HTERT RPE-1 (cell line): Measurements from ENCODE around the gene DENR.
"Not testable (repeated sequence)": the region's sequence is repeated elsewhere in the genome, so short reads cannot be mapped to it uniquely, and the experiment has no call there.

Source experiments
- in situ Hi-C: fragments of 300-500 bp; cut with MboI; formaldehyde crosslinking; loops from 4 replicates; pipeline ENCODE4 v1.14.3; 2020; ENCODE audit warnings: low sequenced_read_pairs

Gene DENR

DNA sequence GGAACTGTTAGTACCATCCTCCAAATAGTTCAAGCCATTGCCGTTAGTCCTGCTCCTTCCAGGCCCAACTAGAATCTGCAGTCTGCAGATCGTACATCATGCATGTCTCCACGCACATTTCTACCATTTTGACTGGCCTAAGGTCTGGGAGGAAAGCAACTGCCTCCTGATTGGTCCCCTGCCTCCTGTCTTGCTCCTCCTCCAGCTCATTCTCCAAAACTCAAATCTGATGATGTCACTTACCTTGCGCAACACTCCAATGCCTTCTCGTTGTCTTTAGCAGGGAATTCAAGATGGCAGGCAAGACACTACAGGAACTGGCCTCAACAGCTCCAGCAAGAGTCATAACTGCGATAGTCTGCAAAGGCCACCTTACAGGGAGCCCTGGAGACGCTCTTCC, 12.3 kb upstream of the DENR start:
- in situ Hi-C loops, result no loop called here

DNA sequence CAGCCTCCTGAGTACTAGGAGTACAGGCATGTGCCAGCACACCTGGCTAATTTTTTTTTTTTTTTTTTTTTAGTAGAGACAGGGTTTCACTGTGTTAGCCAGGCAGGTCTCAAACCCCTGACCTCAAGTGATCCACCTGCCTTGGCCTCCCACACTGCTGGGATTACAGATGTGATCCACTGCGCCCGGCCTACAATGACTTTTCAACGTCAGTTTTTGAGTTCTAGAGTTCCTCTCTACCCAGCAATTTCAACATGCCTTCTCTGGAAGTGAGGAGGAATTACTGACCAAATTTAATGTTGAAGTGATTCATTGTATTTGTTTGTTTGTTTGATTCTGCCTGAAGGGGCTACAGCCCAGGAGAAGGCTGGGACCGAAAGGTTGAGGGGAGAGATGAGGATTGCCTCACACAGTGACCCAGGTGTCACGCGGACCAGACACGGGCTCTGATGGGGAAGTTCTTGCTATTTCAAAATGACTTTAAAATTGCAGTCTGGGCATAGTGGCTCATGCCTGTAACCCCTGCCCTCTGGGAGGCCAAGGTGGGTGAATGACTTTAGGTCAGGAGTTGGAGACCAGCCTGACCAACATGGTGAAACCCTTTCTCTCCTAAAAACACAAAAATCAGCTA, 8.6 kb upstream of the DENR start:
- in situ Hi-C loops, result no loop called here

DNA sequence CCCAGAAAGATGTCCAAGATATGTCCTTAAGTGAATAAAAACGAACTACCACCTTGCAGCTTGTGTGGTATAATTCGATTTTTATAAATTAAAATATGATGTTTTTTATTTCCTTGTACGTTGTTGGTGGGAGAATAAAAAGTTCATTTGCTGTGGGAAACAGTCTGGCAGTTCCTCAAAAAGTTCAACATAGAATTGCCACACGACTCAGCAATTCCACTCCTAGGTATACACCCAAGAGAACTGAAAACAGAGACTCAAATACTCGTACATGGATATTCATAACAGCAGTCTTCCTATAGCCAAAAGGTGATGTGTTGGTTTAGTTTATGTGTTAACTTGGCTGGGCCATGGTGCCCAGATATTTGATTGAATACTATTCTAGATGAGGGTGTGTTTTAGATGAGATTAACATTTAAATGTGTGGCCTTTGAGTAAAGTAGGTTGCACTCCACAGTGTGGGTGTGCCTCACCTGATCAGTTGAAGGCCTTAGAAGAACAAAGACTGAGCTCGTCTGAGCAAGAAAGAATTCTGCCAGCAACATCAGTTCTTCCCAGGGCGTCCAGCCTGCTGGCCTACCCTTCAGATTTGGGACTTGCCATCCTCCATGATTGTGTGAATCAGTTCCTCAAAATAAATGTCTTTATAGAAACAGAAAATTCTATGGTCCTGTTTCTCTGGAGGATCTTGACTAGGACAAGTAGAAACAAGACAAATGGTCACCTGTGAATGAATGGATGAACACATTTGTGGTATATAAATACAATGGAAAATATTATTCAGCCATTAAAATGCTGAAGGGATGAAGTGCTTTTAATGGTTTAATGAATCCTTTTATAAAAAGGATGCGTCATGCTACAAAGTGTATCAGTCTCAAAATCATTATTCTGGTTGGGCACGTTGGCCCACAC, 5.1 kb upstream of the DENR start:
- in situ Hi-C loops, result no loop called here

DNA sequence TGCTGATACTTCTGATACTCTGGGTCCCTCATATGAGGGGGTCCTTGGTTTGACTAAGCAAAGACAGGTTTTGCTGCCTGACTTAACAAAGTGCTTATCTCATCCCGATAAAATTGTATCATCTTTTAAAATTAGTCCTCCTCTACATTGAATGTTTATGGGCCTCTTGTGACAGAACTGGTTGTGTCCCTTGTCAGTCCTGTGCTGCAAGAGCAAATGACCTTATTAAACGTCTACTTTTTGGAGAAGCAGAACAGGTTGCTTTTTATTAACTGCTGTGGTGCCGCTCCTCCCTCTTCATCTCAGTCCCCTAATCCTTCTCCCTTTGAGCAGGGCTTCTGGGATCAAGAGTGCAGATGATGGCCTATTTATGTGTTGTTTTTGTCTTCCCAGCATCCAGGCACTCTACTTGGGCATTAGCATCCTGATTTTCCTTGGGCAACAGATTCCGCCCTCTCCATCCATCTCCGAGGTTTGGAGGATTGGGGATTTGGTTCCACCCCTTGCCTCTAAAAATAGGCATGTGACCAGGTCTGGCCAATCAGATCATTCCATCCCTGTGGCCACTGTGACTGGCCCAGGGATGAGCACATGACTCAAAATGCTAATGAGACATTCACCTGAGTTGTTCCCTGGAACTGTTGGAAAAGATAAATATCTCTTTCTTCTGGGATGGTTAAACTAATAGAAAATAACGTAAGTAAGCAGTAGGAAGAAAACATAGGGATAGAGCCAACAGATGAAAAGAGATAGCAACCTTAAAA, 2.9 kb upstream of the DENR start:
- in situ Hi-C loops, result no loop called here

DNA sequence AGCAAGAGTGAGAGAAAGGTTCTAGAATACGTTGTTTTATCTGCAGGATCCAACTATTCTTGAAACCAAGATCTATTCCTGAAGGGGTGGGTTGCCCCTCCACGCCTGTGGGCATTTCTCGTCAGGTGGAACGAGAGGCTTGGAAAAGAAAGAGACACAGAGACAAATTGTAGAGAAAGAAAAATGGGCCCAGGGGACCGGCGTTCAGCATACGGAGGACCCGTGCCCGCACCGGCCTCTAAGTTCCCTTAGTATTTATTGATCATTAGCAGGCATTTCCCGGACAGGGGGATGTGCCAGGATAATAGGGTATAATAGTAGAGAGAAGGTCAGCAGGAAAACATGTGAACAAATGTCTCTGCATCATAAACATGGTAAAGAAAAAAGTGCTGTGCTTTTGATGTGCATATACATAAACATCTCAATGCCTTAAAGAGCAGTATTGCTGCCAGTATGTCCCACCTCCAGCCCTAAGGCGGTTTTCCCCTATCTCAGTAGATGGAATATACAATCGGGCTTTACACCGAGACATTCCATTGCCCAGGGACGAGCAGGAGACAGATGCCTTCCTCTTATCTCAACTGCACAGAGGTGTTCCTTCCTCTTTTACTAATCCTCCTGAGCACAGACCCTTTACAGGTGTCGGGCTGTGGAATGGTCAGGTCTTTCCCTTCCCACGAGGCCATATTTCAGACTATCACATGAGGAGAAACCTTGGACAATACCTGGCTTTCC, 1.7 kb upstream of the DENR start:
- in situ Hi-C loops, result not testable (repeated sequence)

DNA sequence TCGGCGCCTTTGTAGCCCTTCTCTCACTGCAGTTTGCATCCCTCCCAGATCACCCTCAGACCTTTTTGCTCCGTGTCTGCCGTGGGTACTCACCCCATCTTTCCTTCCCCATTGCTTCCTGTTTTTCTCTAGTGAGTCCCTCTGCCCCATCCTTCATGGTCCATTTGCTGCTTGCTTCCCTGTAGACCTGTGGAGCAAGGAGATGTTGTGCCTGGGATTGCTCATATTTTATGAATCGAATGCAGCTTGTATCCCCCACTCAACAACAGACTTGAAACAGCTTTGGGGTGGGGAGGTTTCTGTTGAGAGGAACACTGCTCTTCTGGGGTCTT, 661 bp downstream of the DENR start:
- in situ Hi-C loops, result no loop called here

DNA sequence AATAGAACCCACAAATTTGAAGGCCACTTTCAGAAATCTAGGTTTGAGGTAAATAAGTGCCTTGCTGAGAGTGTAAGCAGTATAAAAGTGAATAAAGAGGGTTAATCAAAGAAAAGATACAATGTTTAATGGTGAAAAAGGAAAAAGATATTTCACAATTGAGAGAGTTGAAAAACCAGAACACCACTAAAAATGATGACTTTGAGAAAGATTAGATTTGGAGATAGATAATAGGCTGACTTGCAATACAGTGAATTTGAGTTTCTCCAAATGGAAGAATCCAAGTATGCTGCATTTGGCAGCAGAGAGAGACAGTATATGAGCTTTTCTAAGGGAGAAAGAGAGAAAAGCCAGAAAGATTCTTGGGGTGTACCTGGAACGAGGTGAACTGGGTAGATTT, 2.2 kb downstream of the DENR start:
- in situ Hi-C loops, result no loop called here

DNA sequence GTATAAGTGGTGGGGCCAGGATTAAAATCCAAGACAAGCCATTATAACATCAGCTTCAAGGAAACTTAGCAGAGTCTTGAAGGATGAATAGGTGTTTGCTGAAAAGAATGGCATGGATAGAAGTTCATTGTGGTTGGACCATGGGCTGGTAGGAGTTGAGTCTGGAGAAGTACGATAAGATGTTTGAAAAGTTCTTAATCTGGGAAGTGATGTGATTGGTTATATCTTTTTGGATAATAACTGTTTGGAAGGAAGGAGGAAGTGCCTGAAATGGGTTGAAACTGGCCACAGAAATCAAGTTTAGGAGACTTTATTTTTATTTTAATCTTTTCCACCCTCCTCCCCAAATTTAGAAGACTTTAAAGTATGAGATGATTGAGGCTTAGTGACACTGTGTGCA, 4.9 kb downstream of the DENR start:
- in situ Hi-C loops, result no loop called here

DNA sequence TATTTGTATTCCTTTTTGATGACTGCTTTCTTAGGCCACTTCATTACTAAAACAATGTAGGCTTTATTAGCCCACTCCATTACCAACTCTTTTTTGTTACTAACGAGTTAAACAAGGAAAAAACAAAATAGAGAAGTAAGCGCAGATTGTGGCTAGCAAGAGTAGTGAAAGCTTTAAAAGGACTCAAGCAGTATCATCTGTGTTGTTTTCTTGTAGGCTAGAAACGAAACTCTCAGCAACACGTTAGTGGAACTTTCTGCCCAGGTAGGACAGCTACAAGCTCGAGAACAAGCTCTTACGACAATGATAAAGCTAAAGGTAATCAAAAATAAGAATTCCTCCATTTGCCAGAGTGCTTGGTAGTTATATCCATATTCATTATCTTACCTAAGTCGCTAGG, 32.9 kb downstream of the DENR start:
- in situ Hi-C loops, result no loop called here

DNA sequence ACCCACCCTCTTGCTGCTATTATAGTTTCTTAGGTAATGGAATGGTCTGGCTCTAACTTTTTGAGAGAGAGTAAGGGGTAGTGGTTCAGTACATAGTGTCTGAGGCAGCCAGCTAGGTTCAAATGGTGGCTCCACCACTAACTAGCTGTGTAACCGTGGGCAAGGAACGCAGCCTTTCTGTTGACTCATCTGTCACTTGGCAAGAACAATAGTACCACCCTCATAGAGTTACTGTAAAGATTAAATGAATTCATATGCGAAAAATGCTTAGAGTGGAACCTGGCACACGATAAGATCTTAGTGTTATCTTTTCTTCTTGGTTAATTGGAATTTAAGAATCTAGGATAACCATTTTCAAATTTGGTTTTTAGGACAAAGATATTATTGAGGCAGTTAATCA, 35.8 kb downstream of the DENR start:
- in situ Hi-C loops, result no loop called here

DNA sequence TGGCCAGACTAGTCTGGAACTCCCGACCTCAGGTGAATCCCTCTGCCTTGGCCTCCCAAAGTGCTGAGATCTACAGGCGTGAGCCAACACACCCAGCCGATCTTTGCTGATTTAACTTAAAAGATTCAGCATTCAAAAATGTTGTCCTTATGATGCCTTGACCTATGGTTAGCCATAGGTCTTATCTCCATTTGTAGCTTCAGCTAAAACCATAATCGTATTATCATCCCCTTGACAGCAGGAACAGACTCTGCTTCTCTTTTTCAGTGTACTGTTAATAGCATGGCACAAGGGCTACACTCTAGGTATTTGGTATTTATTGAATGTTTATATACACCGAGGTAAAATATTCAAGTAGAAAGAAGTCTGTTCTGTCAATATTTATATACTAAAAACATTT, 37.0 kb downstream of the DENR start:
- in situ Hi-C loops, result no loop called here

DNA sequence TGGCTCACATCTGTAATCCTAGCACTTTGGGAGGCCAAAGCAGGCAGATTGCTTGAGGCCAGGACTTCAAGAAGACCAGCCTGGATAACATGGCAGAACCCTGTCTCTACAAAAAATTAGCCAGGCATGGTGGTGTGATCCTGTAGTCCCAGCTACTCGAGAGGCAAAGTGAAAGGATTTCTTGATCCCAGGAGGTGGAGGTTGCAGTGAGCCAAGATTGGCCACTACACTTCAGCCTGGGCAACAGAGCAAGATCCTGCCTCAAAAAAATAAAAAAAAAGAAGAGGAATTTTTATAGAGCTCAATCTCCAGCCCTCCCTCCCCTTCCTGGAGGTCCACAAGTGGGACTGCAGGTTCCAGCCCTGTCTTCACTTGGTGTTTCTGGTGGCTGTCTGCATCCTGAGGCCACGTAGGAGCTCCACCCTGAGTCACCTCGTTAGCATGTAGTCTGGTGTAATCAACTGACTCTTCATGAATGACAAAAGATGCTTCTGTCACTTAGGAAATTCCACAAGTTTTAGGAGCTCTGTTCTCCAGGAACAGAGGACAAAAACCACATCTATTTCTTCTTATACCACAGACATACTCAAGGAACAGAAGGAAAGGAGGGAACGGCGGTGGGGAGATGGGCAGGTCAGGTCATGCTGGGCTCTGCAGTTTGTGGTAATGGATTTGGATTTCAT, 37.9 kb downstream of the DENR start:
- in situ Hi-C loops, result no loop called here

DNA sequence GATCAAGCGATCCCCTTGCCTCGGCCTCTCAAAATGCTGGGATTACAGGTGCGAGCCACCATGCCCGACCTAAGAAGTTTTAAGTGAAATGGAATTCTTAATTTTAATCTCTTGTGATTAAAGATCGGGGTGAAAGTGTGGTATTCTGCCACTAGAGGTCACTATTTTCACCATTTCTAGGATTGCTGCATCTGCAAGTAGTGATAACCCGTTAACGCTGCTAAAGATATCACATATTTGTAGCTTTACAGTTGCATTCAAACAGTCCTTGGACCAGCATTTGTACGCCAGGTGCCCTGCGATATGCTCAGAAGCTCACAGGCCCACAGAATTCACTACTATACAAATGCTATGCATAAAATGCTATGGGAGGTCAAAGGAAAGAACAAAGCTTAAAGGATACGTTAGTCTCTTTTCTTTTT, 41.1 kb downstream of the DENR start:
- in situ Hi-C loops, result no loop called here

DNA sequence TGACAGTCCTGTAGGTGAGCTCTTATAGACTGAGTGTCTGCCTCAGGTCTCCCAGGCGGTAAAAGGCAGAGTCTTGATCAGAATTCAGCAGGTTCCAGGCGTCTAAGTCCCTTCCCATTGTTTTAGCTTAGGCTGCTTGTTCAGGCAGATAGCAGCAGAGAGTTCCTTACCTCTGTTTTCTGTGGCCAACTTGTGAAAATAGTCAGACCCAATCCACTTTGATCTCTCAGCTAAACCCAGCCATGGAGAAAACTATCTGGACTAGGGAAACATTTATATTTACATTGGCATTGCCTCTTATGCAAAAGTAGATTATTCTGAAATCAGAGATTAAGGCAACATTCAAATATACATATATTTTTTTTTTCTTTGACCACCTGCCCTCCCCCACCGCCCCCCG, 43.2 kb downstream of the DENR start:
- in situ Hi-C loops, result no loop called here

DNA sequence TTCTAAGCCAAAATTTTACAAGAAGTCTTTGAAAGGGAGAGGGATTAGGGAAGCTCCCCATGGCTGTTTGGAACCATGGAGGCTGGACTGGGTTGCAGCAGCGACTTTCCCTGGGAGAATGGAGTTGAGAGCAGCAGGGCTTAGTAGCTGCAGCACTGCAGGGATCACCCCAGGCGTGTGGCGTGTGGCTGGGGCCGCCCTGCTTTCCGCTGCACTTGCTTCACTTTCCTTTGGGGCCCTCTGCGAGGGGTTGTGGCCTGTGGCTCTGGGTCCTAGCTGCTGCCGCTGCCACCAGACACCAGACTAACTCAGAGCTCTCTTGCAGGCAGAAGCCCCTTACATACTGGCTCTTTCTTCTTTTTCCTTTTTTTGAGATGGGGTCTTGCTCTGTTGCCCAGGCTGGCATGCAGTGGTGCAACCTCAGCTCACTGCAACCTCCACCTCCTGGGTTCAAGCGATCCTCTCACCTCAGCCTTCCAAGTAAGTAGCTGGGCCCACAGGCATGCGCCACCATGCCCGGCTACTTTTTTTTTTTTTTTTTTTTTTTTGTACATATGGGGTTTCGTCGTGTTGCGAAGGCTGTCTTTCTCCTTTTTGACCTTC, 47.1 kb downstream of the DENR start:
- in situ Hi-C loops, result no loop called here

DNA sequence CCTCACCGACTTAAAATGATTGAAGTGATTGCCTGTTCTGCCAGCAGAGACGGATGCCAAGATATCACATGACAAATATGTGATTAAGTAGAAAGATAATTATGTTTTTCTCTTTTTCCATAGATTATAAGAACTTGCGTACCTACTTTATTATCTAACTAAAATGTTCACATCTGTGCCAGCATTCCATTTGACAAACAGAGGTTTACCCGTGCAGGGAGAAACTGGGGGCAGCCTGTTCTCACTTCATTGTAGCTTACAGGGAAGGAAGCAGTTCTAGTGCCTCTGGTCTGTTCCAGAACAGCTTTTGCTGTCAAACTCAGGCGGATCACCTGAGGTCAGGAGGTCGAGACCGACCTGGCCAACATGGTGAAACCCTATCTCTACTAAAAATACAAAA, 51.3 kb downstream of the DENR start:
- in situ Hi-C loops, result no loop called here

DNA sequence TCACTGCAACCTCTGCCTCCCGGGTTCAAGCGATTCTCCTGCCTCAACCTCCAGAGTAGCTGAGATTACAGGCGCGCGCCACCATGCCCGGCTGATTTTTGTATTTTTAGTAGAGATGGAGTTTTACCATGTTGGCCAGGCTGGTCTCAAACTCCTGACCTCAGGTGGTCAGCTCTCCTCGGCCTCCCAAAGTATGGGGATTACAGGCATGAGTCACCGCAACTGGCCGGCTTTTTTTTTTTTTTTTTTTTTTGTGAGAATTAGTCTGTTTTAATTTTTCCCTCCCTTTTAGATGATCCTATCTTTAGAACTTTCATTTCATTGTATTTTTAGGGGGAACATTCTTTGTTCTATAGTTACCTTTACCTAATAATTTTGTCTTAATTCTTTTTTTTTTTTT, 52.3 kb downstream of the DENR start:
- in situ Hi-C loops, result not testable (repeated sequence)

DNA sequence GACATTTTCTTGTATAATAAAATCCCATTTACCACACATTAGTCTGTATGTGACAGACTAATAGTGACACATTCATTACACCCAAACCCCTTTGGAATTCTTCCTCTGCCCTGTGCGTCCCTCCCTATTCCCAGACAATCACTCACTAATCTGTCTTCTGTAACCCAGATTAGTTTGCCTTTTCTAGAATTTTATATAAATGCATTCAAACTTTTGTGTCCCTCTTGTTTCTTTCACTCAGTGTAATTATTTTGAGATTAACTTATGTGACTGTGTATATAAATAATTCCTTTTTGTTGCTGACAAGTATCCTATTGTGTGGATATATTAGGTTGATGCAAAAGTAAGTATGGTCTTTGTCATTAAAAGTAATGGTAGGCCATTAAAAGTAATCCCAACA, 55.0 kb downstream of the DENR start:
- in situ Hi-C loops, result no loop called here

DNA sequence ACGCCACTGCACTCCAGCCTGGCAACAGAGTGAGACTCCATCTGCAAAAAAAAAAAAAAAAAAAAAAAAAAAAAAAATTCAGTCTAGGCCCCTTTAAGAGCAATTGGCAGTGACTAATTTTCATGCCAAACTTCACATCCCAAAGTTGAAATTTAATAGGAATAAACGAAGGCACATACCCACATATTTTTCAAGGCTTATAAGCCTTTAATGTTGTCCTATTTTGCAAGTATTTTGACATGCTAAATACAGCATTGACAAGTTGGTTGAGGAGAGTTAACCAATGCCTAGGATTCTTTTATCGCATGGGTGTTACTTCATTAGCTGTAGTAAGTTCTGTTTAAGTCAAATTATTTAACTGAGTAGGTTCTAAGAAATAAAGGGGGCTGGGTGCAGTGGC, 59.2 kb downstream of the DENR start:
- in situ Hi-C loops, result no loop called here

DNA sequence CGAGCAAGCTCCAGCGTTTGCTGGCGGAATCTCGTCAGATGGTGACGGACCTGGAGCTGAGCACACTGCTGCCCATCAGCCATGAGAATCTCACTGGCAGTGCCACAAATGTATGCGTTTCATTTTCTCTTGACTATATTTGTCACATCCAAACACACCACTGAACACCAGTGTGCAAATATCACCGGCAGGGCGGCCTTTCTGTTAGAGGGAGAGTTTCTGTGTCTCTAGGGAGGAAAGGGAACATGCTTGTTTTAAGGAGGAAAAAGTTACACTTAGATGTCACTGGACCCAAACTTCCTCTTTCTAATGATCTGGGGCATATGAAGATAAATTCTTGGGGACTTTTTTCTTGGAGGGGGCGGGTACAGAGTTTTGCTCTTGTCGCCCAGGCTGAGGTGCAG, 60.7 kb downstream of the DENR start:
- in situ Hi-C loops, result no loop called here
